Neural cell (in vitro differentiated cells): Measurements from ENCODE around the gene KANK4.
"Not testable (repeated sequence)": the region's sequence is repeated elsewhere in the genome, so short reads cannot be mapped to it uniquely, and the experiment has no call there.

Experiments used
- POLR2AphosphoS5 ChIP-seq: IDR thresholded peaks from 2 replicates; pipeline ENCODE4 v1.6.1; 2012
- TF ChIP-seq, protein P1 (sequence below): fragments of 450-650 bp; IDR thresholded peaks from 2 replicates; pipeline ENCODE4 v1.5.1; 2014; ENCODE audit warnings: antibody characterized with exemption, mild to moderate bottlenecking, moderate library complexity; ENCODE audit not compliant: poor library complexity, severe bottlenecking

DNA sequence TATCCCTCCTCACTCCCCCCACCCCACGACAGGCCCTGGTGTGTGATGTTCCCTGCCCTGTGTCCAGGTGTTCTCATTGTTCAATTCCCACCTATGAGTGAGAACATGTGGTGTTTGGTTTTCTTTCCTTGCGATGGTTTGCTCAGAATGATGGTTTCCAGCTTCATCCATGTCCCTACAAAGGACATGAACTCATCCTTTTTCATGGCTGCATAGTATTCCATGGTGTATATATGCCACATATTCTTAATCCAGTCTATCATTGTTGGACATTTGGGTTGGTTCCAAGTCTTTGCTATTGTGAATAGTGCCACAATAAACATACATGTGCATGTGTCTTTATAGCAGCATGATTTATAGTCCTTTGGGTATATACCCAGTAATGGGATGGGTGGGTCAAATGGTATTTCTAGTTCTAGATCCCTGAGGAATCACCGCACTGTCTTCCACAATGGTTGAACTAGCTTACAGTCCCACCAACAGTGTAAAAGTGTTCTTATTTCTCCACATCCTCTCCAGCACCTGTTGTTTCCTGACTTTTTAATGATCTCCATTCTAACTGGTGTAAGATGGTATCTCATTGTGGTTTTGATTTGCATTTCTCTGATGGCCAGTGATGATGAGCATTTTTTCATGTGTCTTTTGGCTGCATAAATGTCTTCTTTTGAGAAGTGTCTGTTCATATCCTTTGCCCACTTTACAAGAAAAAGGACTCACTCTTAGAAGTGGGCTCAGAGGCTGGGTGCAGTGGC, 79.4 kb downstream of the KANK4 start:
- TF ChIP-seq, protein P1, sequence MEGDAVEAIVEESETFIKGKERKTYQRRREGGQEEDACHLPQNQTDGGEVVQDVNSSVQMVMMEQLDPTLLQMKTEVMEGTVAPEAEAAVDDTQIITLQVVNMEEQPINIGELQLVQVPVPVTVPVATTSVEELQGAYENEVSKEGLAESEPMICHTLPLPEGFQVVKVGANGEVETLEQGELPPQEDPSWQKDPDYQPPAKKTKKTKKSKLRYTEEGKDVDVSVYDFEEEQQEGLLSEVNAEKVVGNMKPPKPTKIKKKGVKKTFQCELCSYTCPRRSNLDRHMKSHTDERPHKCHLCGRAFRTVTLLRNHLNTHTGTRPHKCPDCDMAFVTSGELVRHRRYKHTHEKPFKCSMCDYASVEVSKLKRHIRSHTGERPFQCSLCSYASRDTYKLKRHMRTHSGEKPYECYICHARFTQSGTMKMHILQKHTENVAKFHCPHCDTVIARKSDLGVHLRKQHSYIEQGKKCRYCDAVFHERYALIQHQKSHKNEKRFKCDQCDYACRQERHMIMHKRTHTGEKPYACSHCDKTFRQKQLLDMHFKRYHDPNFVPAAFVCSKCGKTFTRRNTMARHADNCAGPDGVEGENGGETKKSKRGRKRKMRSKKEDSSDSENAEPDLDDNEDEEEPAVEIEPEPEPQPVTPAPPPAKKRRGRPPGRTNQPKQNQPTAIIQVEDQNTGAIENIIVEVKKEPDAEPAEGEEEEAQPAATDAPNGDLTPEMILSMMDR, result not testable (repeated sequence)
- not testable (repeated sequence) for TF ChIP-seq POLR2AphosphoS5
